Measurements from ENCODE around the gene PRG2.

Gene PRG2, protein sequence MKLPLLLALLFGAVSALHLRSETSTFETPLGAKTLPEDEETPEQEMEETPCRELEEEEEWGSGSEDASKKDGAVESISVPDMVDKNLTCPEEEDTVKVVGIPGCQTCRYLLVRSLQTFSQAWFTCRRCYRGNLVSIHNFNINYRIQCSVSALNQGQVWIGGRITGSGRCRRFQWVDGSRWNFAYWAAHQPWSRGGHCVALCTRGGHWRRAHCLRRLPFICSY

DNA sequence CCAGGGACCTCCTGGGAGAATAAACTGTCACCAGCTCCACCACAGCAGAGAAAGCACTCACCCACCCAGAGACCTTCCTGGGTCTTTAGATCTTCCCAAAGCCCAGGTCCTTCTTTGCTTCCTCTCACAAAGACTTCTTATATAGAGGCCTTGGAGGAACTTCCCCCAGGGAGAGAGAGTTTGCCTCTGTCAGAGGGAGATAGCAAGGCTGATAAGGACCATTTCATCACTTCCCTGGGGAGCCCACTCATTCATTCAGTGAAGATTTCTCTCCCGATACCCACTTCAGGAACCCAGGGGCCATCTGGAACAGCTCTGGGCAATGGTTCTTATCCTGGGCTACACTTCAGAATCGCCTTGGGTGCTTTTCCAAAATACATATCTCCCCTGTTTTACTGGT, at the start of gene PRG2:
Gene PRG2 (minus strand): TSS at position 116 of the 400 bp plus-strand sequence. CDS start 706 bp downstream, outside the sequence.
- TF ChIP-seq, protein P1, sequence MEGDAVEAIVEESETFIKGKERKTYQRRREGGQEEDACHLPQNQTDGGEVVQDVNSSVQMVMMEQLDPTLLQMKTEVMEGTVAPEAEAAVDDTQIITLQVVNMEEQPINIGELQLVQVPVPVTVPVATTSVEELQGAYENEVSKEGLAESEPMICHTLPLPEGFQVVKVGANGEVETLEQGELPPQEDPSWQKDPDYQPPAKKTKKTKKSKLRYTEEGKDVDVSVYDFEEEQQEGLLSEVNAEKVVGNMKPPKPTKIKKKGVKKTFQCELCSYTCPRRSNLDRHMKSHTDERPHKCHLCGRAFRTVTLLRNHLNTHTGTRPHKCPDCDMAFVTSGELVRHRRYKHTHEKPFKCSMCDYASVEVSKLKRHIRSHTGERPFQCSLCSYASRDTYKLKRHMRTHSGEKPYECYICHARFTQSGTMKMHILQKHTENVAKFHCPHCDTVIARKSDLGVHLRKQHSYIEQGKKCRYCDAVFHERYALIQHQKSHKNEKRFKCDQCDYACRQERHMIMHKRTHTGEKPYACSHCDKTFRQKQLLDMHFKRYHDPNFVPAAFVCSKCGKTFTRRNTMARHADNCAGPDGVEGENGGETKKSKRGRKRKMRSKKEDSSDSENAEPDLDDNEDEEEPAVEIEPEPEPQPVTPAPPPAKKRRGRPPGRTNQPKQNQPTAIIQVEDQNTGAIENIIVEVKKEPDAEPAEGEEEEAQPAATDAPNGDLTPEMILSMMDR (IDR thresholded peaks at IDR 0.05): no peak
- no peak for TF ChIP-seq ZFX (IDR thresholded peaks at IDR 0.05; ENCODE audit: borderline replicate concordance)
- H3K27ac ChIP-seq: no peak within 1 kb of the TSS

DNA sequence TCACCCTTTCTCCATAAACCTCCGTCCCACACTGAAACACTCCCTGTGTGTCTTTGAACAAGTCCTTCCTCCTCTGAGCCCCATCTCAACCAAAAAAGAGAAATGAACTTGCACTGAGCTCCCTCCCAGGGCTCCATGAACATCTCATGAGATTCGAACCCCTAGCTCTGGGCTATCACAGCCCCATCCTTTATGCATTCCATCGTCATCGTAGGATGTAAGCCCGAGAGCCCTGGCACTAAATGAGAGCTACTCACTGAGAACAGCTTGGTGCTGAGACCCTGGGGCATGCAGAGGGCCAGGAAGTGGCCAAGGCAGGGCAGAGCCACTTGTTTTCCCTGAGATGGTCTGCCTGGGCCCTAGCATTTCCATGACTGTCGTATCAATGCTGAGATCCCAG, 49.3 kb upstream of the PRG2 start:
- H3K27ac ChIP-seq: no peak overlapping the region
- TF ChIP-seq ZFX (IDR thresholded peaks at IDR 0.05; ENCODE audit: borderline replicate concordance): no peak
- TF ChIP-seq, protein P1 (IDR thresholded peaks at IDR 0.05): no peak

DNA sequence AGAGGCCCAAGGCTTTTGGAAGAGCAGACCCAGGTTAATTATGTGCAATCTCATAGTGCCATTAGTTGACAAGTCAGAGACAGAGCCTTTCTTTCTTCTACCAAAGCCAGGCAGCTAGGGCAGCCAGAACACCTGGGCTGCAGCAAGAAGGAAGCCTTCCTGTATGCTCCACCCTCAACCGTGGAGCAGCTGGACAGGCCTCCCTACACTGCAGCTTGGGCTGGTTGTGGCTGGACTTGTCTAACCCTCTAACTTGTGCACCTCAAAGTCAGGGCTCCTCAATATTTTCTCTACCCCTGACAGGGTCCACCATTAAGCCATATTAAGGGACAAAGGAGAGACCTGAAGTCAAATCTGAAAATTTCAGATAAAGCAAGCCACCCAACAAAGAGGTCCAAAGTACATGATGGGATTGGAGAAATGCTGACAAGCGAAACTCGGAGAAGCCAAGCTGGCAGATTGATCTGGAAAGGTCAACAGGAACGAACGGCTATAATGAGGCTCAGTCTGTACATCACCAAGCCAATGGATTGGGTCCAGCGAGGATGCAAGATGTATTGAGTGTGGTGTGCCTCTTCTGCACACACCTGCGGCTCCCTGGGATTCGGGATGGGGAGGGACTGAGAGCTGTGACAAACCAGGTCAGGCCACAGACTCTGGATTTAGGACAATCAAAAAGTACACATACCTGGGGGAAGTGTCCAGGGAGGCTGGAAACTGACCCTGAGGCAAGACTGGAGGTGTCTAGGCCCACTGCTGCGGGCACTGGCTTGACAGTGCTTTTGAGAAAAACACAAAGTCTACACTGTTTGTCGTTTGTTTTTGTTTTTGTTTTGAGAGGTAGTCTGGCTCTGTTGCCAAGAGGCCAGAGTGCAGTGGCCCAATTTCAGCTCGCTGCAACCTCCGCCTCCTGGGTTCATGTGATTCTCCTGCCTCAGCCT, 48.2 kb upstream of the PRG2 start:
- H3K27ac ChIP-seq: no peak overlapping the region
- no peak for TF ChIP-seq ZFX (IDR thresholded peaks at IDR 0.05; ENCODE audit: borderline replicate concordance)
- TF ChIP-seq, protein P1 (IDR thresholded peaks at IDR 0.05): no peak

DNA sequence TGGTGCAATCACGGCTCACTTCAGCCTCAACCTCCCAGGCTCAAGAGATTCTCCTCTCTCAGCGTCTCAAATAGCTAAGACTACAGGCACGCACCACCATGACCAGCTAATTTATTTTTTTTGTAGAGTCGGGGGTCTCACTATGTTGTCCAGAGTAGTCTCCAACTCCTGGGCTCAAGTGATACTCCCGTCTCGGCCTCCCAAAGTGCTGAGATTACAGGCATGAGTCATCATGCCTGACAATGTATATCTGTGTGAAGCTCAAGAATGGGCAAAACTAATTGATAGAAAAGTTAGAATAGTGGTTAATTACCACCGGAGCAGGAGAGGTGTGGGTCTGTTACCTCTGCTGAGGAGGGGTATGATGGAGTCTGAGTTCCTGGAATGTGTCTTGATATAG, 45.6 kb upstream of the PRG2 start:
- H3K27ac ChIP-seq: no peak overlapping the region
- no peak for TF ChIP-seq ZFX (IDR thresholded peaks at IDR 0.05; ENCODE audit: borderline replicate concordance)
- TF ChIP-seq, protein P1 (IDR thresholded peaks at IDR 0.05): no peak

DNA sequence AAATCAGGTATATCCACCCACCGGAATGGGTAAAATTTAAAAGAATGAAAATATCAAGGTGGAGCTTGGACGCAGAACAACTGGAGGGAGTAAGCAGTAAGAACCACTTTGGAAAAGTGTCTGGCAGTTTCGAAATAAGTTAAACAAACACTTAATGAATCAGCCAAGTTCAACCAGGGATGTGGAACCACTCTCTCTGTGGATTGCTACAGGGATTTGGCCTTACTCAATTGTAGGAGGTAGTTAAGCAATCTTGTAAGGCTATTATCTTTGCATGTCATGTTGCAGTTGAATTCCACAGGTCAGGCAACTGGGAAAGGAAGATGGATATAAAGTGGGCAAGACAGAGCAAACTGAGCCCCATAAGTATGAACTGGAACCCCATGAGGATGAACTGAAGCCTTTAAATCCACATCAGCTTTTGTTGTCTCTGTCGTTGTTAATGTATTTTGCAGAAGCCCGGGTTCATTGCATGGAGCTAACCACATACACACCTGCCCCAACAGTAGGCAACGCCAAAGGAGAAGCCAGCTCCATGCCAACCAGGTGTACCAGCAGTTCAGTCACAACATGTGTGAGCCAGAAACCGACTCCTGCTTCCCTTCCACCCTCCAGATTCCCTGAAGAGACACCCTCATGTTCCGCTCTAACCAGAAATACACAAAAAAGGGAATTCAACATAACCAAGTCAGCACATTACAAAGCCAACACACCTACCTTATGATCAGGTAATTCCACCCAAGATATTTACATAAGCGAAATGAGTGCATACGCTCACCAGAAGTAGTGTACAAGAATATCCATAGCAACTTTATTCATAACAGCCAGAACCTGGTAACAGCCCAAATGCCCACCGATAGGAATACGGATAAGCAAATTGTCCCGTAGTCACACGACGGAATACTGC, 44.4 kb upstream of the PRG2 start:
- no peak overlapping the region for H3K27ac ChIP-seq

DNA sequence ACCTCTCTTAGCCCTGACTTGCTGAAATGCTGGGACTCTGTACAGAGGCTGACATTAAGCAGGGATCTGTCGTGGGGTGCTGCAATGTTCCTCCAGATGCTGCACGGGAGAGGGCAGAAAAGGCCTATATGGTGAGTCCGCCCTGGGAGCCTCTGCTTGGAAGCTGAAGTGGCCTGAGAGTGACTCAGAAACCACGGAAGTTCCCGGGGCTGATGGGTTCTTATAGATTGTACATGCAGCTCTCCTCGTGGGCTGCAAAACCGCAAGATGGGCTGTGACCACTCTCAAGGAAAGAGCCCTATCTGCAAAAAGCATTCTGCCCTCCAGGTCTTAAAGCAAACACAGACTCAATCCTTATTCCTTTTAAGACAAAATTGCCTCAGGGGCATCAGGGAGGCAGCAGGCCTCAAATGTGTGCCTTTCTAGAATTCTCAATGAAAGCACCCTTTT, 42.3 kb upstream of the PRG2 start:
- no peak for TF ChIP-seq ZFX (IDR thresholded peaks at IDR 0.05; ENCODE audit: borderline replicate concordance)
- TF ChIP-seq, protein P1 (IDR thresholded peaks at IDR 0.05): no peak
- no peak overlapping the region for H3K27ac ChIP-seq

More for the DNA sequence above, 44.4 kb upstream of the PRG2 start:
- TF ChIP-seq ZFX (IDR thresholded peaks at IDR 0.05; ENCODE audit: borderline replicate concordance): no peak
- TF ChIP-seq, protein P1 (IDR thresholded peaks at IDR 0.05): no peak

All from 22Rv1 (cell line).